Skeletal muscle tissue (tissue), 4 donors: ENCODE measurements around the gene KIF13A. TPM values are rescaled to one million over a fixed set of nuclear protein-coding genes. Genes with fewer than 3 reads are reported as not detected.
A peak's percentile ranks its signal among the peaks of the same experiment; 100 is the strongest.

Experiments
- H3K27ac ChIP-seq: one replicate; pipeline ENCODE4 v1.7.0; 2013; ENCODE audit warnings: mild to moderate bottlenecking, low read depth, low read length, inconsistent platforms
- H3K27me3 ChIP-seq, 3 donors: one replicate each; pipeline ENCODE4 v1.7.0; 2013; ENCODE audit warnings: low read length in 3 of 3; ENCODE audit not compliant: control insufficient read depth in 3 of 3, insufficient read depth in 3 of 3
- H3K36me3 ChIP-seq, 3 donors: one replicate each; pipeline ENCODE4 v1.7.0; 2013; ENCODE audit warnings: low read length in 3 of 3; ENCODE audit not compliant: control insufficient read depth in 3 of 3, insufficient read depth in 3 of 3
- H3K4me1 ChIP-seq, 3 donors: one replicate each; pipeline ENCODE4 v1.7.0; 2013; ENCODE audit warnings: low read length in 3 of 3, mild to moderate bottlenecking in 3 of 3; ENCODE audit not compliant: control insufficient read depth in 3 of 3, insufficient read depth in 3 of 3
- H3K4me3 ChIP-seq, 3 donors: one replicate each; pipeline ENCODE4 v1.7.0; 2013; ENCODE audit warnings: low read length in 3 of 3
- H3K9ac ChIP-seq, 3 donors: one replicate each; pipeline ENCODE4 v1.7.0; 2013; ENCODE audit warnings: low read length in 3 of 3, mild to moderate bottlenecking in 3 of 3, moderate library complexity in 2 of 3, low read depth in 1 of 3
- H3K9me3 ChIP-seq, 3 donors: one replicate each; pipeline ENCODE4 v1.7.0; 2013; ENCODE audit warnings: low read length in 3 of 3; ENCODE audit not compliant: control insufficient read depth in 3 of 3
- total RNA-seq: library from RNA; depleted of rRNA; stranded (reverse); fragments of >200 nt; gene quantifications from one replicate; pipeline ENCODE4 v1.2.3, GENCODE V29; 2014
- donor health status: Osteomylitis.

The KIF13A gene
- total RNA-seq, 1 donor from 2014 or later, result 44.9 TPM

- Histone ChIP-seq H3K36me3 (no peaks in the 10 kb centered on the region), H3K9ac (no peak overlapping the region), H3K4me1 (peaks cover 10 to 12% (median 11%) of the 10 kb centered on the region in 3 donors)
Measured at GRCh38 chr6:17940151-17940792, 47.2 kb downstream of the KIF13A start.

GRCh38 chr6:17938901-17939300, 48.5 kb downstream of the KIF13A start:
- no peaks in the 10 kb centered on the region for H3K36me3 ChIP-seq
- H3K4me1 ChIP-seq, result peaks cover 10 to 23% (median 11%) of the 10 kb centered on the region in 3 donors
- no peak overlapping the region for H3K9ac ChIP-seq

More at GRCh38 chr6:17940151-17940792, 47.2 kb downstream of the KIF13A start:
- no peak overlapping the region for H3K27ac ChIP-seq
- H3K9me3 ChIP-seq, result no peaks in the 10 kb centered on the region
- no peak overlapping the region for H3K4me3 ChIP-seq
- no peaks in the 10 kb centered on the region for H3K27me3 ChIP-seq

GRCh38 chr6:17935188-17936149, 52.0 kb downstream of the KIF13A start:
- Histone ChIP-seq H3K4me1 (peaks cover 27 to 45% (median 29%) of the 10 kb centered on the region in 3 donors), H3K9me3 (no peaks in the 10 kb centered on the region), H3K9ac (peak overlapping the region in 1 of 3 donors; percentile 40), H3K36me3 (no peaks in the 10 kb centered on the region), H3K4me3 (no peak overlapping the region), H3K27me3 (no peaks in the 10 kb centered on the region), H3K27ac (no peak overlapping the region)

More at GRCh38 chr6:17938901-17939300, 48.5 kb downstream of the KIF13A start:
- Histone ChIP-seq H3K27me3 (no peaks in the 10 kb centered on the region), H3K9me3 (no peaks in the 10 kb centered on the region), H3K4me3 (no peak overlapping the region), H3K27ac (no peak overlapping the region)

- Histone ChIP-seq H3K36me3 (no peaks in the 10 kb centered on the region), H3K27me3 (no peaks in the 10 kb centered on the region), H3K4me1 (peaks cover 42 to 60% (median 45%) of the 10 kb centered on the region in 3 donors), H3K9ac (peak overlapping the region in 1 of 3 donors; percentile 10), H3K4me3 (no peak overlapping the region), H3K27ac (no peak overlapping the region), H3K9me3 (no peaks in the 10 kb centered on the region)
Measured at GRCh38 chr6:17933716-17934115, 53.7 kb downstream of the KIF13A start.

GRCh38 chr6:17932330-17932852, 55.0 kb downstream of the KIF13A start:
- Histone ChIP-seq H3K4me1 (peaks cover 54 to 71% (median 56%) of the 10 kb centered on the region in 3 donors), H3K4me3 (peak overlapping the region in 2 of 3 donors; percentile 15 to 28), H3K9ac (peak overlapping the region; percentile 17 to 46 (median 35)), H3K27ac (peak overlapping the region; percentile 77), H3K27me3 (no peaks in the 10 kb centered on the region), H3K36me3 (no peaks in the 10 kb centered on the region), H3K9me3 (no peaks in the 10 kb centered on the region)

- Histone ChIP-seq H3K27me3 (no peaks in the 10 kb centered on the region), H3K9me3 (no peaks in the 10 kb centered on the region), H3K4me3 (no peak overlapping the region), H3K4me1 (peaks cover 54 to 69% (median 56%) of the 10 kb centered on the region in 3 donors), H3K36me3 (no peaks in the 10 kb centered on the region), H3K27ac (peak overlapping the region; percentile 77), H3K9ac (no peak overlapping the region)
Measured at GRCh38 chr6:17931227-17931626, 56.2 kb downstream of the KIF13A start.

- peak overlapping the region in 2 of 3 donors; percentile 33 to 51 for H3K9ac ChIP-seq
- no peaks in the 10 kb centered on the region for H3K9me3 ChIP-seq
- peak overlapping the region; percentile 77 for H3K27ac ChIP-seq
Measured at GRCh38 chr6:17930321-17930993, 57.0 kb downstream of the KIF13A start.

GRCh38 chr6:17928514-17929430, 58.7 kb downstream of the KIF13A start:
- Histone ChIP-seq H3K4me1 (peaks cover 48 to 62% (median 52%) of the 10 kb centered on the region in 3 donors), H3K9ac (peak overlapping the region in 1 of 3 donors; percentile 58), H3K27ac (peak overlapping the region; percentile 77), H3K9me3 (no peaks in the 10 kb centered on the region), H3K4me3 (peak overlapping the region in 2 of 3 donors; percentile 6 to 16), H3K36me3 (no peaks in the 10 kb centered on the region), H3K27me3 (no peaks in the 10 kb centered on the region)

More at GRCh38 chr6:17930321-17930993, 57.0 kb downstream of the KIF13A start:
- Histone ChIP-seq H3K4me1 (peaks cover 54 to 65% (median 59%) of the 10 kb centered on the region in 3 donors), H3K27me3 (no peaks in the 10 kb centered on the region), H3K4me3 (no peak overlapping the region), H3K36me3 (no peaks in the 10 kb centered on the region)

GRCh38 chr6:17927705-17928104, 59.7 kb downstream of the KIF13A start:
- H3K27ac ChIP-seq, result peak overlapping the region; percentile 77
- H3K9me3 ChIP-seq, result no peaks in the 10 kb centered on the region
- H3K4me1 ChIP-seq, result peaks cover 49 to 63% (median 51%) of the 10 kb centered on the region in 3 donors
- H3K9ac ChIP-seq, result no peak overlapping the region
- no peak overlapping the region for H3K4me3 ChIP-seq
- no peaks in the 10 kb centered on the region for H3K36me3 ChIP-seq
- H3K27me3 ChIP-seq, result no peaks in the 10 kb centered on the region
